ENCODE results near the gene PDZD2.

Gene PDZD2

GRCh38 chr5:31860278-31860677 is 221.3 kb downstream of the PDZD2 start:
- H3K4me3 ChIP-seq (ENCODE audit: low read depth, low read length): no peak overlapping the region
- H3K27me3 ChIP-seq (ENCODE audit: control insufficient read depth, insufficient read depth, low read length): no peaks in the 10 kb centered on the region
- H3K4me2 ChIP-seq (ENCODE audit: low read length): no peak overlapping the region
- H3K79me2 ChIP-seq: no peaks in the 10 kb centered on the region
- no peak overlapping the region for H2AFZ ChIP-seq
- H3K36me3 ChIP-seq (ENCODE audit: control insufficient read depth, insufficient read depth, low read length): no peaks in the 10 kb centered on the region
- TF ChIP-seq CTCF (IDR thresholded peaks at IDR 0.05): no peak
- no peak overlapping the region for H3K9ac ChIP-seq
- no peak overlapping the region for H3K27ac ChIP-seq
- H3K4me1 ChIP-seq: no peaks in the 10 kb centered on the region
- no peaks in the 10 kb centered on the region for H3K9me3 ChIP-seq (ENCODE audit: control insufficient read depth, low read length)

GRCh38 chr5:31860726-31861433 is 221.9 kb downstream of the PDZD2 start:
- Histone ChIP-seq H3K27me3 (ENCODE audit: control insufficient read depth, insufficient read depth, low read length) (no peaks in the 10 kb centered on the region), H3K36me3 (ENCODE audit: control insufficient read depth, insufficient read depth, low read length) (no peaks in the 10 kb centered on the region), H3K9ac (no peak overlapping the region), H3K4me3 (ENCODE audit: low read depth, low read length) (no peak overlapping the region), H3K79me2 (no peaks in the 10 kb centered on the region), H3K27ac (no peak overlapping the region), H3K9me3 (ENCODE audit: control insufficient read depth, low read length) (no peaks in the 10 kb centered on the region), H3K4me2 (ENCODE audit: low read length) (no peak overlapping the region), H3K4me1 (no peaks in the 10 kb centered on the region), H2AFZ (no peak overlapping the region)
- TF ChIP-seq CTCF (IDR thresholded peaks at IDR 0.05): no peak

GRCh38 chr5:31861601-31862000 is 222.7 kb downstream of the PDZD2 start:
- no peak overlapping the region for H3K9ac ChIP-seq
- H3K36me3 ChIP-seq (ENCODE audit: control insufficient read depth, insufficient read depth, low read length): no peaks in the 10 kb centered on the region
- TF ChIP-seq CTCF (IDR thresholded peaks at IDR 0.05): no peak
- H3K4me1 ChIP-seq: no peaks in the 10 kb centered on the region
- no peak overlapping the region for H3K4me2 ChIP-seq (ENCODE audit: low read length)
- no peak overlapping the region for H3K4me3 ChIP-seq (ENCODE audit: low read depth, low read length)
- no peaks in the 10 kb centered on the region for H3K9me3 ChIP-seq (ENCODE audit: control insufficient read depth, low read length)
- H3K27me3 ChIP-seq (ENCODE audit: control insufficient read depth, insufficient read depth, low read length): no peaks in the 10 kb centered on the region
- H2AFZ ChIP-seq: no peak overlapping the region
- no peaks in the 10 kb centered on the region for H3K79me2 ChIP-seq
- H3K27ac ChIP-seq: no peak overlapping the region

- Histone ChIP-seq H3K27ac (no peak overlapping the region), H3K4me3 (ENCODE audit: low read depth, low read length) (no peak overlapping the region), H3K79me2 (no peaks in the 10 kb centered on the region), H2AFZ (no peak overlapping the region), H3K4me2 (ENCODE audit: low read length) (no peak overlapping the region), H3K9ac (no peak overlapping the region), H3K36me3 (ENCODE audit: control insufficient read depth, insufficient read depth, low read length) (no peaks in the 10 kb centered on the region), H3K4me1 (no peaks in the 10 kb centered on the region), H3K27me3 (ENCODE audit: control insufficient read depth, insufficient read depth, low read length) (no peaks in the 10 kb centered on the region), H3K9me3 (ENCODE audit: control insufficient read depth, low read length) (no peaks in the 10 kb centered on the region)
- TF ChIP-seq CTCF (IDR thresholded peaks at IDR 0.05): no peak
Observed at GRCh38 chr5:31863991-31864411, 225.1 kb downstream of the PDZD2 start.

- H3K27ac ChIP-seq: no peak overlapping the region
- no peak overlapping the region for H2AFZ ChIP-seq
- no peak overlapping the region for H3K4me3 ChIP-seq (ENCODE audit: low read depth, low read length)
- H3K9me3 ChIP-seq (ENCODE audit: control insufficient read depth, low read length): no peaks in the 10 kb centered on the region
- no peaks in the 10 kb centered on the region for H3K36me3 ChIP-seq (ENCODE audit: control insufficient read depth, insufficient read depth, low read length)
- no peaks in the 10 kb centered on the region for H3K27me3 ChIP-seq (ENCODE audit: control insufficient read depth, insufficient read depth, low read length)
- TF ChIP-seq CTCF (IDR thresholded peaks at IDR 0.05): no peak
- no peak overlapping the region for H3K4me2 ChIP-seq (ENCODE audit: low read length)
- no peaks in the 10 kb centered on the region for H3K79me2 ChIP-seq
- no peak overlapping the region for H3K9ac ChIP-seq
- no peaks in the 10 kb centered on the region for H3K4me1 ChIP-seq
Observed at GRCh38 chr5:31866166-31866565, 227.2 kb downstream of the PDZD2 start.
